HG03558 (cell line): Measurements from ENCODE around the gene ZFY.
"Not testable (repeated sequence)": the region's sequence is repeated elsewhere in the genome, so short reads cannot be mapped to it uniquely, and the experiment has no call there.

Experiments
- ATAC-seq: cut with Tn5 transposase; IDR thresholded peaks from one replicate; pipeline ENCODE4 v1.9.1; 2021; ENCODE audit warnings: moderate number of reproducible peaks; ENCODE audit not compliant: unreplicated experiment; ENCODE audit errors: extremely low read depth

Gene ZFY

DNA sequence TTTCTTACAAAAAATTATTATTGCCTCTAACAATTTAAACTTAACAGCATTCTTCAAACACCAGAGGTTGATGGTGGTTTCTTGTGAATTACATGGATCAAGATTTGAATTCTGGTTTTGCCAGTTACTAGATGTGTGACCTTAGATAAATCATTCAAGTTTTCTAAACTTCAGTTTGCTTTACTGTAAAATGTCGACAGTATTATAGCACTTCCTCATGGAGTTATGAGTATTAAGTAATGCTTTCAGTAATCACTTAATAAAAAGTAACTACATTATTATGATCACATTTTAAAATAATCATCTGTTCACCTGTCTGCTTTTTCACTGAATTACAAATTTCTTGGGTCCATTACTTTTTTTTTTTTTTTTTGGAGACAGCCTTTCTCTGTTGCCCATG lies 37.5 kb downstream of the ZFY start:
- ATAC-seq: no peak

DNA sequence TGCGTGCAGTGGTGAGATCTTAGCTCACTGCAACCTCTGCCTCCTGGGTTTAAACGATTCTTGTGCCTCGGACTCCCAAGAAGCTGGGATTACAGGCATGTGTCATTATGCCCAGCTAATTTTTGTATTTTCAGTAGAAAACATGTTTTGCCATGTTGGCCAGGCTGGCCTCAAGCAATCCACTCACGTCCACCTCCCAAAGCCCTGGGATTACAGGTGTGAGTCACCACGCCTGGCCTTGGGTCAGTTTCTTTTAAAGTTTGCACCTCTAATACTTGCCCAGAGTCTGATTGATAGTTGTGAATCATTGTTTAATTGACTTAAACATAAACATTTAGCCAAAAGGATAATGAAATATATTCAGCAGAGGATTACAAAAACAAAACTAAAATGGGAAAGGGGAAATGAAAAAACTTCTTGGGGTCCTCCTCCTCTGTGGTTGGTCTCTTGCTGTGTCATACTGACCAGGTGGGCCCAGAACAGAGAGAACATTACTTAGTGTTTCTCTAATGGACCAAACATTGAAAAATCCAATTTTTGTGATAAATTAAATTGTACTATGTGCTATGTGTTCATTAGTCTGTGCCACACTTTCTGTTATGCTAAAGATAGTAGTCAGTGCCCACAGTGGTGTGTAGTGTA lies 38.0 kb downstream of the ZFY start:
- ATAC-seq: no peak

DNA sequence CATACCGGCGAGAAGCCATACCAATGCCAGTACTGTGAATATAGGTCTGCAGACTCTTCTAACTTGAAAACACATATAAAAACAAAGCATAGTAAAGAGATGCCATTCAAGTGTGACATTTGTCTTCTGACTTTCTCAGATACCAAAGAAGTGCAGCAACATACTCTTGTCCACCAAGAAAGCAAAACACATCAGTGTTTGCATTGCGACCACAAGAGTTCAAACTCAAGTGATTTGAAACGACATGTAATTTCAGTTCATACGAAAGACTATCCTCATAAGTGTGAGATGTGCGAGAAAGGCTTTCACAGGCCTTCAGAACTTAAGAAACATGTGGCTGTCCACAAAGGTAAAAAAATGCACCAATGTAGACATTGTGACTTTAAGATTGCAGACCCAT lies 44.1 kb downstream of the ZFY start:
- ATAC-seq: no peak

DNA sequence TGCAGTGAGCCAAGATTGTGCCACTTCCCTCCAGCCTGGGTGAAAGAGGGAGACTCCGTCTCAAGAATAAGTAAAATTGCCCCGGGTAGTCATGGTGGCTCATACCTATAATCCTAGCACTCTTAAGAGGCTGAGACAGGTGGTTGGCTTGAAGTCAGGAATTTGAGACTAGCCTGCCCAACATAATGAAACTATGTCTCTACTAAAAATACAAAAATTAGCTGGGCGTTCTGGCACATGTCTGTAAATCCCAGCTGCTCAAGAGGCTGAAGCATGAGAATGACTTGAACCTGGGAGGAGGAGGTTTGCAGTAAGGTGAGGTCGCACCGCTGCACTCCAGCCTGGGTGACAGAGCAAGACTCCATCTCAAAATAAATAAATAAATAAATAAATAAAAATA lies 49.3 kb downstream of the ZFY start:
- no peak for ATAC-seq

DNA sequence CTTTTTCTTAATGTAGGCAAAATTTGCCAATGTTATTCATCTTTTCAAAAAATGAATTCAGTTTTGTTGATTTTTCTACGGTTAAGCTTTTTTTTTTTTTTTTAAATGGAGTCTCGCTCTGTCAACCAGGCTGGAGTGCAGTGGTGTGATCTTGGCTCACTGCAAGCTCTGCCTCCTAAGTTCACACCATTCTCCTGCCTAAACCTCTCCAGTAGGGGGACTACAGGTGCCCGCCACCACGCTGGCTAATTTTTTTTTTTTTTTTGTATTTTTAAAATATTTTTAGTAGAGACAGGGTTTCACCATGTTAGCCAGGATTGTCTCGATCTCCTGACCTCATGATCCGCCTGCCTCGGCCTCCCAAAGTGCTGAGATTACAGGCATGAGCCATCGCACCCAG lies 52.0 kb downstream of the ZFY start:
- not testable (repeated sequence) for ATAC-seq

DNA sequence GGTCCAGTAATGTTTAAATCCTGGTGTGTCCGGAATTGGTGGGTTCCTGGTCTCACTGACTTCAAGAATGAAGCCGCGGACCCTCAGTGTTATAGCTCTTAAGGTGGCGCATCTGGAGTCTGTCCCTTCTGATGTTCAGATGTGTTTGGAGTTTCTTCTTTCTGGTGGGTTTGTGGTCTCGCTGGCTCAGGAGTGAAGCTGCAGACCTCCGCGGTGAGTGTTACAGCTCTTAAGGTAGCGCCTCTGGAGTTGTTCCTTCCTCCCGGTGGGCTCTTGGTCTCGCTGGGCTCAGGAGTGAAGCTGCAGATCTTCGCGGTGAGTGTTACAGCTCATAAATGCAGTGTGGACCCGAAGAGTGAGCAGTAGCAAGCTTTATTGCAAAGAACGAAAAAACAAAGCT lies 62.2 kb downstream of the ZFY start:
- not testable (repeated sequence) for ATAC-seq

DNA sequence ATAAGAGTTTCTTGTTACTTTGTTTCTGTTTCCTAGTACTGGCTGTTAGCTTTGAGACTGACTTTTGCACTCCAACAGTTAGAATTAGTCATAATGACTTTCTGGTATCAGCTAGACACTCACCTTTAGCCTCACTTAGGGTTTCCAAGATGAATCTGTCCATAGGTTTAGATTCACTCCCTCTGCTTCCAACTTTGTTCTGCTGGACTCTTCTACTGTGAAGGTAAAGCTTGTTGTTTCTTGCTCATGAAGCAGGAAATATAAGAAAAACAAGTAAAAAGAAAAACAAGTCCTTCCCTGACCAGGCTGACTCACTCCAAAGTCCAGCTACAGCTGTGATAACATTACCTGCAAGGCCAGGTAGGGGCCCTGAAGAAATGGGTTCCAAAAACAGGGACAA lies 67.0 kb downstream of the ZFY start:
- ATAC-seq: no peak

DNA sequence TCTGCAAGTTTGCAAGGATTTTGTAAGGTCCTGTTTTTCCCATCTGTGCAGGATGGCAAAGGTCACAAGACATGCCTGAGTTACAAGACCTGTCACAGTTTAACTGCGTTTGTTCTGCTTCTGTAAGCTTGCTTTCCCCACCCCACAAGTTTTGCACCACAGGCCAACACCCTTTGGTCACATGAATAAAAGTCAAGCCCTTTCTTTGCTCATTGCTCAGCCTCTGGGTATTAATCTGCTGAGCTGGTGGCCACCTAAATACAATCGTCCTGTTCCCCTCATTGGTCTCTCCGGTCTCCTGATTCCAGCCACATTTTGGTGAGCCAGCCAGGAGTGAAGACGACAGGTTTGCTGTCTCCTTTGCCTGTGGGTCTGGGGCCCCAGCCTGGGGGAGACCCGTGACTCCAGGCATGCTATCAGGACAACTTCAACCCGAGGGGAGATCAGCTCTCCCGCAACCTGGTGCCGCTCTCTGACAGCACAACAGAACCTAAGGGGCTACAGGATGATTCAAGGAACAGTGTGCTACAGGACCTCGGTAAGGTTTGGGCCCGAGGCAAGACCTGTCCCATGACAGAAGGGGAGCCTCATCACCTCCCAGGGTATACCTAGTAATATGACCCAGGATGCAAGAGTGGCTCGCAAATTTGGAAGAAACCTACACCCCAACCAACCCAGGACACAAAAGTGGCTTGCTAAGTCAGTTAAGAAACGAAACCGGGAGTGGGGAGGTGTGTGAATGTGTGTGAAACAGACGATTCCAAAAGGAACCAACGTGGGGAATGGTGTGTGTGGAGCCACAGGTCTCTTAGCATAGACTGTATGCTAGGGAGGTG lies 67.7 kb downstream of the ZFY start:
- no peak for ATAC-seq

DNA sequence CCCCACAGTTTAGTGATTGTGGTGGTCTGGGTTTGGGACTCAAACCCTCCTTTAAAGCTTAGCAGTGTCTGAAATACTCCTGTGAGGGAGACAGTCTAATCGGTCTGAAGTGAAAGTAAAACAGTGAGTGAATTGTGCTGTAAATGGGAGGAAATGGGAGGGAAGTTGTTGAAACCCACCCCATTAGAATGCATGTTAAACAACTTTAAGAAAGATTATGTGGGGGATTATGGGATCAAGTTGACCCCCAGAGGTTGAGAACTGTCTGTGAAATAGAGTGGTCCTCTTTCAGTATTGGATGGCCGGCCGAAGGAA lies 68.3 kb downstream of the ZFY start:
- ATAC-seq: no peak

DNA sequence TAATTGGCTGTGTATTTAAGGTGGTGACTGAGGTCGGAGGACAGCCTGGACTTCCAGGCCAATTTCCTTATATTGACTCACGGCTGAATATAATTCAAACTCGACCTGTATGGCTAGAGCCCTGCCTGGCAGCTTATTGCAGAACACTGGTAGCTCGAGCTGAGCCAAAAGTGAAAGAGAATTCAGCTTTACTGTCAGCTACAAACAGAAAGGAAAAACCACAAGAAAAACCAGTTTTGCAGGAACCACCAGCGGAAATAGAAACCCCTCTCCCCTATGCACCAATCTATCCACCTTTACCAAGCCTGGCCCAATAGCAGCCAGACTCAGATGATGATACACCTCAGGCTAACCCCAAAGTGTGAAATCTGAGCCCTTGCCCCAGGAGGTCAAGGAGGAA lies 68.7 kb downstream of the ZFY start:
- no peak for ATAC-seq

DNA sequence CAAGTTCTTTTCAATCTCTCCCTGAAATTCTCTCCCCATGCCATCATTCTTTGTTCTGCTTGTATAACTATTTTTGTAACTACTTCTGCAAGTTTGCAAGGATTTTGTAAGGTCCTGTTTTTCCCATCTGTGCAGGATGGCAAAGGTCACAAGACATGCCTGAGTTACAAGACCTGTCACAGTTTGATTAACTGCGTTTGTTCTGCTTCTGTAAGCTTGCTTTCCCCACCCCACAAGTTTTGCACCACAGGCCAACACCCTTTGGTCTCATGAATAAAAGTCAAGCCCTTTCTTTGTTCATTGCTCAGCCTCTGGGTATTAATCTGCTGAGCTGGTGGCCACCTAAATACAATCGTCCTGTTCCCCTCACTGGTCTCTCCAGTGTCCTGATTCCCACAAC lies 70.8 kb downstream of the ZFY start:
- not testable (repeated sequence) for ATAC-seq

DNA sequence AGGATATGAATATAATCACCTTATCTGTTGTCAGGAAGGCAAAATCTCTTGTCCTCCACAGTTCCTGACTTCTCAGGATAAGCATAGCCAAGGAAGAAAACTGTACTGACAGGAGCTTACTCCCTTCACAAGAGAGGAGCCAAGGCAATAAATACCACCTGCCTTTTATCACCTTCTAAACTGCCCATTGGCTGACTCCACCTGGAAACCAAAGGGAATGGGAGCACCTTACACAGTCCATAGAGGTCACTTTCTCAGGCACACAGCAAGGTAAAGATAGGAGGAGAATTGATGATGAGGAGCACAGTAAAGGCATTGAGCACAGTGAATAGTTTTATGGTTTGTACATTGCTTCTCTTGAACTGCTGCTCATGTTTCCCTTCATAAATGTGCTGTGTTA lies 72.8 kb downstream of the ZFY start:
- no peak for ATAC-seq

DNA sequence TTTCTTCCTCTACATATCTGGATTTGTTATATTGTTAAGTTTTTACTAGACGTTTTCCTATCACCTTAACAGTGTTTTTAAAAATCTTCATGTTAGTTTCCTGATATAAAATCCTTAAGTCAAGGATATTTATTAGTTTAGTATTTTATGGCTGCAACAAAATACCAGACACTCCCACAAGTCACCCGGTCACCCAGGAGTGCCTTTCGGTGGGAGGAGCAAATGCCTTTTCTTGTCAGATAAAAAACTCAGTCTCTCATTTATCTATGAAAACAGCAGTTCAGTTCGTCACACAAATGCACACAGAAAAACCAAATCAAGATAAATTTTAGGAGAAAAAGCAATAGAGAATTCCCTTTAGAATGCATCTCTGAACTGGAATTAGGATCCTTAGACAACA lies 77.0 kb downstream of the ZFY start:
- ATAC-seq: no peak

DNA sequence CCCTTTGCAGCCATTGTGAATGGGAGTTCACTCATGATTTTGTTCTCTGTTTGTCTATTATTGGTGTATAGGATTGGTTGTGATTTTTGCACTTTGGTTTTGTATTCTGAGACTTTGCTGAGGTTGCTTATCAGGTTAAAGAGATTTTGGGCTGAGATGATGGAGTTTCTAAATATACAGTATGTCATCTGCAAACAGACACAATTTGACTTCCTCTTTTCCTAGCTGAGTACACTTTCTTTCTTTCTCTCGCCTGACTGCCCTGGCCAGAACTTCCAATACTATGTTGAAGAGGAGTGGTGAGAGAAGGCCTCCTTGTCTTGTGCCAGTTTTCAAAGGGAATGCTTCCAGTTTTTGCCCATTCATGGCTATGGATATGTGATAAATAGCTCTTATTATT lies 81.4 kb downstream of the ZFY start:
- no peak for ATAC-seq

DNA sequence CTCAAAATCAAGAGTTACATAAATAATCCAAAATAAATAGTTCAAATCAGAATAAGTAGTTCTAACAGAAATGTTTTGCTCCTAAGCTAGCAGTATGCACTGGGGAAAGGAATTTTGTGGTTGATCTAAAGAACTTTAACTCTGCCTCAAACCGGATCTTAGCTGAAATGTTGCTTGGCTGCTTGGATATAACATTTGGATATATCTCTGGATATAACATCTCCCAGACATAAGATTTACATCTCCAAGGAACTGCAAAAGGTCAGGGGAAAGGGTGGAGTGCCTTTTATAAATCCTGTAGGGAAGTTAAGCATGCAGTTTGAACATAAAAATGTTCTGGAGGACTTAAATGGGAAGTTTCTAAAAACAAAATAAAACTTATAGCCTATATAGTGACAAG lies 83.4 kb downstream of the ZFY start:
- ATAC-seq: no peak

DNA sequence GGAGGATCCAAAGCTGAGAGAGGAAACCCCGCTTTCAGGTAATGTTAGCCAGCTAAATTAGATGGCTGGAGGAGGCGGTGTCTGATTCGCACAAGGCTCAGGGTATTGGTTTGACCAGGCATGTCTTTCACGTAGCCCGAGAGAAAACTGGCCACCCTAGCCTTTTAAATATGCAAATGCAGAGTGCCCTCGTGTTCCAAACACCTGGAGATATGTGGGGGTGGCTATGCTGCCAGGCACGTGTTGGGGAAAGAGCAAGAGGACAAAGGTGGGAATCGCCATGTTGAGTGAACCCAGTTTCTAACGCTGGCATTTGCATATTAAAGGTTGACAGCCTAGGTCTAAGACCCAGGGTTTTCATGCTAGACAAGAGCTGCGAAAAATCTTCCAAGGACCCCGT lies 84.4 kb downstream of the ZFY start:
- ATAC-seq: no peak

DNA sequence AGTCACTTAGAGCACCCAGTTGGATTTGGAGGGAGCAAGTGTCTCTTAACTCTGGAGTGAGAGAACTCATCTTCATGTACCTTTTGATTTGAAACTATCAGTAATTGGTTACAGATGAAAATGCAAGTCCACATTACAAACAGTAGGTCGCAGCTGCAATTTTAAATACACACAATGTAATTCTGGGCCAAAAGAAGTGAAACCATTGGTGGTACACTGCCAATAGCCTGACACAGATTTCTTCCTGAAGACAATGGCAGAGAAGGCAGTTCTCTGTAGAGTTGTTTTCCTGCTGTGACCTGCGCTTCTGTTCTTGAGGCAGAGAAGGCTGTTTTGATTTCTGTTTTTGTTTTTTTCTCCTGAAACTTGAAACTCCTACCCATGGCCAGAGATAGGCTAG lies 86.0 kb downstream of the ZFY start:
- ATAC-seq: no peak

DNA sequence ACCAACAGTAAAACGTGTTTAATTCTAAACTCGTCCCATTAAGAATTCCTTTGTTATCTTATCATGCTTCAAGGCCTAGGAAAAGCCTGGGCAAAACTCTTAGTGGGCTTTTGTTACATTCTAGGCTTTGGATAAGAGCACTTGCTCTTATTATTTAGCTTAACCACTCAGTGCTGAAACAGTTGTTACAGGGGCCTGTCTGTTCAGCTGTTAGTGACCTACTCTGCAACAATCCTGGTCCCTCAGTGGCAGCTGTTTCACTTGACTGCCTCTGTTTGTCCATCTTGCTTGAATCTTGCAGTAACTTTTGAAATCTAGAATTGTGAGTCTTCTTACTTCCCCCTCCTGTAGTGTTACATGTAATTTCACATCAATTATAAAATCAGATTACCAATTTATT lies 88.4 kb downstream of the ZFY start:
- ATAC-seq: no peak

DNA sequence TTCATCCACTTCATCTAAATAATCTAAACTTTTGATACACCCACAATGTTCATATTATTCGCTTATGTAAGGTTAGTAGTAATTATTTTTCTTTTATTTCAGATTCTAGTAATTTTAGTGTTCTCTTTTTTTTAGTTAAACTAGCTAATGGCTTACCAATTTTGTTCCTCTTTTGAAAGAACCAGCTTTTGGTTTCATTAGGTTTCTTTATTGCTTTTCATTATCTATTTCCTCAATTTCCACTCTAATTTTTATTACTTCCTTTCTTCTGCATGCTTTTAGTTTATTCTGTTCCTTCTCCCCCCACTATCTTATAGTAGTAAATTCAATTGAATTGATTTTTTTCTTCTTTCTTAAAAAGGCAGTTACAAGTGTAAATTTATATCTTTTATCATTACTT lies 90.2 kb downstream of the ZFY start:
- ATAC-seq: no peak
